WTC11 (cell line): ENCODE data around the gene SVOPL. TPM values are rescaled to one million over a fixed set of nuclear protein-coding genes. Genes with fewer than 3 reads are reported as not detected.

ENCODE experiments used
- ATAC-seq: fragments of 200-7000 bp; cut with Tn5 transposase; 2 replicates; pipeline ENCODE4 v1.10.0; 2021; ENCODE audit warnings: mild to moderate bottlenecking, moderate library complexity
- CTCF ChIA-PET: fragments of 300-600 bp; sonication (Branson Sonifier 250); formaldehyde crosslinking; loops from one replicate; lab custom pipeline; 2021; ENCODE audit warnings: antibody characterized with exemption; lab: Charles Lee
- POLR2A ChIA-PET: fragments of 350-600 bp; sonication (Branson Sonifier 250); formaldehyde crosslinking; loops from one replicate; lab custom pipeline; 2021; ENCODE audit warnings: antibody characterized with exemption; lab: Charles Lee
- DNase-seq: peaks from one replicate; pipeline ENCODE4 v3.0.0; 2021; ENCODE audit warnings: low spot score
- H3K27ac Mint-ChIP-seq: 2 replicates; pipeline ENCODE4 v1.8.0; 2021; ENCODE audit warnings: mixed read lengths
- H3K27me3 Mint-ChIP-seq: 2 replicates; pipeline ENCODE4 v1.8.0; 2021; ENCODE audit warnings: low read depth, mild to moderate bottlenecking, moderate library complexity, mixed read lengths
- H3K36me3 Mint-ChIP-seq: 2 replicates; pipeline ENCODE4 v1.8.0; 2021; ENCODE audit warnings: mixed read lengths
- H3K4me1 Mint-ChIP-seq: 2 replicates; pipeline ENCODE4 v1.8.0; 2022; ENCODE audit warnings: mixed read lengths
- H3K4me3 Mint-ChIP-seq: 2 replicates; pipeline ENCODE4 v1.8.0; 2021; ENCODE audit warnings: mild to moderate bottlenecking, moderate library complexity, mixed read lengths
- H3K9me3 Mint-ChIP-seq: 2 replicates; pipeline ENCODE4 v1.8.0; 2021; ENCODE audit warnings: mixed read lengths
- CREB1 ChIP-seq: sonication (generic); formaldehyde crosslinking; IDR thresholded peaks from 2 replicates; pipeline ENCODE4 v1.8.0; 2023; ENCODE audit warnings: mild to moderate bottlenecking, missing genetic modification reagents
- ELF4 ChIP-seq: sonication (generic); formaldehyde crosslinking; IDR thresholded peaks from 2 replicates; pipeline ENCODE4 v1.8.1; 2022; ENCODE audit warnings: low read depth, mild to moderate bottlenecking, moderate library complexity, missing genetic modification reagents
- ESRRA ChIP-seq: sonication (generic); formaldehyde crosslinking; IDR thresholded peaks from 2 replicates; pipeline ENCODE4 v1.8.1; 2022; ENCODE audit warnings: mild to moderate bottlenecking, missing genetic modification reagents, borderline replicate concordance
- FOXK1 ChIP-seq: sonication (generic); formaldehyde crosslinking; IDR thresholded peaks from 2 replicates; pipeline ENCODE4 v1.8.0; 2022; ENCODE audit warnings: mild to moderate bottlenecking, moderate library complexity, missing genetic modification reagents
- GABPB1 ChIP-seq: sonication (generic); formaldehyde crosslinking; IDR thresholded peaks from 2 replicates; pipeline ENCODE4 v1.8.1; 2023; ENCODE audit warnings: mild to moderate bottlenecking, missing genetic modification reagents
- GRHL2 ChIP-seq: fragments of 250-450 bp; sonication (Bioruptor Pico); IDR thresholded peaks from 2 replicates; pipeline ENCODE4 v1.8.0; 2022; ENCODE audit warnings: mild to moderate bottlenecking, moderate library complexity; ENCODE audit not compliant: insufficient replicate concordance, severe bottlenecking
- IRF1 ChIP-seq: sonication (generic); formaldehyde crosslinking; IDR thresholded peaks from 2 replicates; pipeline ENCODE4 v1.8.0; 2023; ENCODE audit warnings: missing genetic modification reagents
- IRF2 ChIP-seq: sonication (generic); formaldehyde crosslinking; IDR thresholded peaks from 2 replicates; pipeline ENCODE4 v1.8.0; 2022; ENCODE audit warnings: low read depth, missing genetic modification reagents, borderline replicate concordance
- JUN ChIP-seq: sonication (generic); formaldehyde crosslinking; IDR thresholded peaks from 2 replicates; pipeline ENCODE4 v1.8.0; 2023; ENCODE audit warnings: mild to moderate bottlenecking, missing genetic modification reagents
- NR3C1 ChIP-seq: sonication (generic); formaldehyde crosslinking; conservative IDR thresholded peaks from 2 replicates; pipeline ENCODE4 v1.8.1; 2023; ENCODE audit warnings: low read depth, mild to moderate bottlenecking, missing genetic modification reagents
- PRDM15 ChIP-seq: sonication (generic); formaldehyde crosslinking; IDR thresholded peaks from 2 replicates; pipeline ENCODE4 v1.8.0; 2022; ENCODE audit warnings: missing genetic modification reagents
- SMAD3 ChIP-seq: sonication (generic); formaldehyde crosslinking; IDR thresholded peaks from 2 replicates; pipeline ENCODE4 v1.8.0; 2022; ENCODE audit warnings: missing genetic modification reagents, mild to moderate bottlenecking, borderline replicate concordance
- ZBTB43 ChIP-seq: sonication (generic); formaldehyde crosslinking; IDR thresholded peaks from 2 replicates; pipeline ENCODE4 v1.8.1; 2023; ENCODE audit warnings: mild to moderate bottlenecking, missing genetic modification reagents
- ZNF232 ChIP-seq: sonication (generic); formaldehyde crosslinking; IDR thresholded peaks from 2 replicates; pipeline ENCODE4 v1.8.0; 2022; ENCODE audit warnings: mild to moderate bottlenecking, missing genetic modification reagents
- total RNA-seq: library from RNA; stranded (reverse); gene quantifications from 3 replicates; pipeline ENCODE4 v1.2.3, GENCODE V29; 2021
- TF ChIP-seq, protein P1 (sequence below): fragments of 200-600 bp; IDR thresholded peaks from 2 replicates; pipeline ENCODE4 v1.8.0; 2022; ENCODE audit warnings: antibody characterized with exemption
- TF ChIP-seq, protein P2 (sequence below): fragments of 250-450 bp; sonication (Bioruptor Pico); IDR thresholded peaks from 2 replicates; pipeline ENCODE4 v2.1.2; 2022; ENCODE audit warnings: mild to moderate bottlenecking, moderate library complexity
- TF ChIP-seq, protein P3 (sequence below): sonication (generic); formaldehyde crosslinking; IDR thresholded peaks from 2 replicates; pipeline ENCODE4 v1.8.0; 2023; ENCODE audit warnings: mild to moderate bottlenecking, missing genetic modification reagents
- TF ChIP-seq, protein P4 (sequence below): sonication (generic); formaldehyde crosslinking; IDR thresholded peaks from 2 replicates; pipeline ENCODE4 v1.8.1; 2022; ENCODE audit warnings: mild to moderate bottlenecking, moderate library complexity, missing genetic modification reagents

Gene SVOPL
- total RNA-seq, 1 experiment from 2014 or later = 1.9 TPM

DNA sequence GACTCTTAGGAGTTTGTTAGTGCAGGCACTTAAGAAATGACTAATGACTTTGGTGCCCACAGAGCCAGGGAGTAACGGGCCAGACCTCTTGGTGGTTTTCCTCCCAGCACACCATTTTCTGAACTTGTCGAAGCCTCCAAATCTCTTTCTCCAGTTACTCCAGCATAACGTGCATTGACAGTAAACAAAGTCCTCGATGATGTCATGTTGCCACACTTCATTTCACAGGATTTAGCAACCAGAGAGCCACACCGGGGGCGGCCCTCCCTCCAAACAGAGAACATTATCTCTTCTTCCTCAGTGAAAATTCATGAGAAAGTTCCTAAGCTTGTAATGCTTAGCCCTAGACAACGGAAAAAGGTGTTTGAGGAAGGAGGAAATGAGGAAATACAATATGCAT lies 4.0 kb upstream of the SVOPL start:
- ChIA-PET CTCF (no interaction called here), POLR2A (no interaction called here)
- Mint-ChIP-seq H3K36me3 (no peaks in the 10 kb centered on the region), H3K4me1 (peaks cover 3% of the 10 kb centered on the region), H3K4me3 (no peak overlapping the region), H3K27me3 (no peaks in the 10 kb centered on the region), H3K9me3 (no peaks in the 10 kb centered on the region; the same call in 1 of the 2 replicates), H3K27ac (no peak overlapping the region)
- no peak for TF ChIP-seq IRF2 (CRISPR knock-in tag)
- no peak for TF ChIP-seq ESRRA (CRISPR knock-in tag)
- no peak for TF ChIP-seq ELF4 (CRISPR knock-in tag)
- TF ChIP-seq, protein P1, sequence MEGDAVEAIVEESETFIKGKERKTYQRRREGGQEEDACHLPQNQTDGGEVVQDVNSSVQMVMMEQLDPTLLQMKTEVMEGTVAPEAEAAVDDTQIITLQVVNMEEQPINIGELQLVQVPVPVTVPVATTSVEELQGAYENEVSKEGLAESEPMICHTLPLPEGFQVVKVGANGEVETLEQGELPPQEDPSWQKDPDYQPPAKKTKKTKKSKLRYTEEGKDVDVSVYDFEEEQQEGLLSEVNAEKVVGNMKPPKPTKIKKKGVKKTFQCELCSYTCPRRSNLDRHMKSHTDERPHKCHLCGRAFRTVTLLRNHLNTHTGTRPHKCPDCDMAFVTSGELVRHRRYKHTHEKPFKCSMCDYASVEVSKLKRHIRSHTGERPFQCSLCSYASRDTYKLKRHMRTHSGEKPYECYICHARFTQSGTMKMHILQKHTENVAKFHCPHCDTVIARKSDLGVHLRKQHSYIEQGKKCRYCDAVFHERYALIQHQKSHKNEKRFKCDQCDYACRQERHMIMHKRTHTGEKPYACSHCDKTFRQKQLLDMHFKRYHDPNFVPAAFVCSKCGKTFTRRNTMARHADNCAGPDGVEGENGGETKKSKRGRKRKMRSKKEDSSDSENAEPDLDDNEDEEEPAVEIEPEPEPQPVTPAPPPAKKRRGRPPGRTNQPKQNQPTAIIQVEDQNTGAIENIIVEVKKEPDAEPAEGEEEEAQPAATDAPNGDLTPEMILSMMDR = no peak
- TF ChIP-seq, protein P2, sequence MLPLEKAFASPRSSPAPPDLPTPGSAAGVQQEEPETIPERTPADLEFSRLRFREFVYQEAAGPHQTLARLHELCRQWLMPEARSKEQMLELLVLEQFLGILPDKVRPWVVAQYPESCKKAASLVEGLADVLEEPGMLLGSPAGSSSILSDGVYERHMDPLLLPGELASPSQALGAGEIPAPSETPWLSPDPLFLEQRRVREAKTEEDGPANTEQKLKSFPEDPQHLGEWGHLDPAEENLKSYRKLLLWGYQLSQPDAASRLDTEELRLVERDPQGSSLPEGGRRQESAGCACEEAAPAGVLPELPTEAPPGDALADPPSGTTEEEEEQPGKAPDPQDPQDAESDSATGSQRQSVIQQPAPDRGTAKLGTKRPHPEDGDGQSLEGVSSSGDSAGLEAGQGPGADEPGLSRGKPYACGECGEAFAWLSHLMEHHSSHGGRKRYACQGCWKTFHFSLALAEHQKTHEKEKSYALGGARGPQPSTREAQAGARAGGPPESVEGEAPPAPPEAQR (CRISPR knock-in tag) = no peak
- TF ChIP-seq ZNF232 = no peak
- TF ChIP-seq GABPB1 (CRISPR knock-in tag) = no peak
- TF ChIP-seq, protein P3, sequence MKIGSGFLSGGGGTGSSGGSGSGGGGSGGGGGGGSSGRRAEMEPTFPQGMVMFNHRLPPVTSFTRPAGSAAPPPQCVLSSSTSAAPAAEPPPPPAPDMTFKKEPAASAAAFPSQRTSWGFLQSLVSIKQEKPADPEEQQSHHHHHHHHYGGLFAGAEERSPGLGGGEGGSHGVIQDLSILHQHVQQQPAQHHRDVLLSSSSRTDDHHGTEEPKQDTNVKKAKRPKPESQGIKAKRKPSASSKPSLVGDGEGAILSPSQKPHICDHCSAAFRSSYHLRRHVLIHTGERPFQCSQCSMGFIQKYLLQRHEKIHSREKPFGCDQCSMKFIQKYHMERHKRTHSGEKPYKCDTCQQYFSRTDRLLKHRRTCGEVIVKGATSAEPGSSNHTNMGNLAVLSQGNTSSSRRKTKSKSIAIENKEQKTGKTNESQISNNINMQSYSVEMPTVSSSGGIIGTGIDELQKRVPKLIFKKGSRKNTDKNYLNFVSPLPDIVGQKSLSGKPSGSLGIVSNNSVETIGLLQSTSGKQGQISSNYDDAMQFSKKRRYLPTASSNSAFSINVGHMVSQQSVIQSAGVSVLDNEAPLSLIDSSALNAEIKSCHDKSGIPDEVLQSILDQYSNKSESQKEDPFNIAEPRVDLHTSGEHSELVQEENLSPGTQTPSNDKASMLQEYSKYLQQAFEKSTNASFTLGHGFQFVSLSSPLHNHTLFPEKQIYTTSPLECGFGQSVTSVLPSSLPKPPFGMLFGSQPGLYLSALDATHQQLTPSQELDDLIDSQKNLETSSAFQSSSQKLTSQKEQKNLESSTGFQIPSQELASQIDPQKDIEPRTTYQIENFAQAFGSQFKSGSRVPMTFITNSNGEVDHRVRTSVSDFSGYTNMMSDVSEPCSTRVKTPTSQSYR (CRISPR knock-in tag) = no peak
- no peak for TF ChIP-seq JUN (CRISPR knock-in tag)
- no peak for TF ChIP-seq ZBTB43 (CRISPR knock-in tag)
- TF ChIP-seq, protein P4, sequence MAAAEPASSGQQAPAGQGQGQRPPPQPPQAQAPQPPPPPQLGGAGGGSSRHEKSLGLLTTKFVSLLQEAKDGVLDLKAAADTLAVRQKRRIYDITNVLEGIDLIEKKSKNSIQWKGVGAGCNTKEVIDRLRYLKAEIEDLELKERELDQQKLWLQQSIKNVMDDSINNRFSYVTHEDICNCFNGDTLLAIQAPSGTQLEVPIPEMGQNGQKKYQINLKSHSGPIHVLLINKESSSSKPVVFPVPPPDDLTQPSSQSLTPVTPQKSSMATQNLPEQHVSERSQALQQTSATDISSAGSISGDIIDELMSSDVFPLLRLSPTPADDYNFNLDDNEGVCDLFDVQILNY (CRISPR knock-in tag) = no peak
- no peak for TF ChIP-seq IRF1 (CRISPR knock-in tag)
- TF ChIP-seq GRHL2 (CRISPR knock-in tag) = no peak
- TF ChIP-seq FOXK1 (CRISPR knock-in tag) = no peak
- TF ChIP-seq CREB1 = no peak
- no peak for TF ChIP-seq NR3C1
- TF ChIP-seq PRDM15 (CRISPR knock-in tag) = no peak
- TF ChIP-seq SMAD3 (CRISPR knock-in tag) = no peak
- no peak for DNase-seq
- ATAC-seq = no peak
